Stimulated activated CD4-positive, alpha-beta T cell treated with anti-CD3 and anti-CD28 coated beads, Interleukin-12 subunit alpha, Interleukin-12 subunit beta, amount 100 ng/mL, for 4 hours (primary cell): ENCODE measurements around the gene LSM10.

Experiments used
- DNase-seq: peaks from one replicate; pipeline ENCODE4 v3.0.0-alpha.2; 2020

Gene LSM10

GRCh38 chr1:36349839-36350238 is 47.9 kb downstream of the LSM10 start:
- DNase-seq, result no peak

GRCh38 chr1:36349241-36349671 is 48.5 kb downstream of the LSM10 start:
- no peak for DNase-seq

GRCh38 chr1:36346741-36347370 is 50.9 kb downstream of the LSM10 start:
- no peak for DNase-seq

GRCh38 chr1:36345353-36345752 is 52.4 kb downstream of the LSM10 start:
- no peak for DNase-seq

GRCh38 chr1:36344395-36344680 is 53.4 kb downstream of the LSM10 start:
- no peak for DNase-seq

GRCh38 chr1:36343651-36344394 is 53.9 kb downstream of the LSM10 start:
- DNase-seq, result no peak
